ENCODE data around the gene FBF1. TPM values are rescaled to one million over a fixed set of nuclear protein-coding genes. Genes with fewer than 3 reads are reported as not detected.
"Not testable (repeated sequence)": the region's sequence is repeated elsewhere in the genome, so short reads cannot be mapped to it uniquely, and the experiment has no call there.

Gene FBF1
- polyA plus RNA-seq, 1 donor from 2014 or later = 13.5 TPM

DNA sequence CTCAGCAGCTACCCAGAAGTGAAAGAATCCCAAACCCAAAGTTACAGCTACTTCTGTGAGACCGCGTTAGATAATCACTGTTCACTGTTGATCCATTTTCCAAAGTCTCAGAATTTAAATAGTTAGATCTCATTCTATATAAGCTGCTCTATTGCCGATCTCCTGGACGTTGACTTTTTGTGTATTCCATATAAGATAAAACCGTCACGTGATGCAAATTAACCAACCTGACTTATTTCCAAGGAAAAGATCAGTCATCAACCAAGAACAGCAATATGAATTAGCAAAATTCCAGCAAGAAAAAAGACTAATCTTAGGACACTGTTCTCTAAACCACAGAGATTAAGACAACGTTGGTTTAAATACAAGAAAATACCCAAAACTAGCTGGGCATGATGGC, 29.8 kb upstream of the FBF1 start:
- H3K79me2 ChIP-seq (replicated peaks; ENCODE audit: insufficient read depth, low read length) = peaks cover 18% of the 10 kb centered on the region
- no peak for TF ChIP-seq TAF1 (IDR thresholded peaks at IDR 0.05; ENCODE audit: low read depth)
- no peak for TF ChIP-seq POLR2AphosphoS5 (IDR thresholded peaks at IDR 0.05)
- TF ChIP-seq EZH2 (IDR thresholded peaks at IDR 0.05; ENCODE audit: borderline replicate concordance, insufficient read depth, low read length, poor library complexity, severe bottlenecking) = no peak
- no peak for TF ChIP-seq SMC3 (conservative IDR thresholded peaks at IDR 0.05; ENCODE audit: poor library complexity)
- TF ChIP-seq EP300 (conservative IDR thresholded peaks at IDR 0.05; ENCODE audit: poor library complexity, severe bottlenecking) = no peak
- no peak for TF ChIP-seq MXI1 (conservative IDR thresholded peaks at IDR 0.05; ENCODE audit: poor library complexity, severe bottlenecking)
- H3K4me2 ChIP-seq (ENCODE audit: low read length) = no peak overlapping the region
- H2AFZ ChIP-seq (ENCODE audit: low read depth, low read length) = no peak overlapping the region
- H3K27ac ChIP-seq (ENCODE audit: low read length) = no peak overlapping the region
- H3K9me2 ChIP-seq (ENCODE audit: insufficient read depth, low read length) = no peaks in the 10 kb centered on the region
- H4K20me1 ChIP-seq (ENCODE audit: insufficient read depth) = no peaks in the 10 kb centered on the region
- no peaks in the 10 kb centered on the region for H3F3A ChIP-seq (ENCODE audit: insufficient read depth, low read length, poor library complexity, severe bottlenecking)
- H3K9ac ChIP-seq (ENCODE audit: low read length) = no peak overlapping the region
- H3K36me3 ChIP-seq (ENCODE audit: insufficient read depth, low read length) = peaks cover 5% of the 10 kb centered on the region
- H3K4me3 ChIP-seq (ENCODE audit: low read length) = no peak overlapping the region
- H3K27me3 ChIP-seq (ENCODE audit: insufficient read depth, low read depth, low read length) = no peaks in the 10 kb centered on the region
- H3K9me3 ChIP-seq (ENCODE audit: low read length) = no peaks in the 10 kb centered on the region

DNA sequence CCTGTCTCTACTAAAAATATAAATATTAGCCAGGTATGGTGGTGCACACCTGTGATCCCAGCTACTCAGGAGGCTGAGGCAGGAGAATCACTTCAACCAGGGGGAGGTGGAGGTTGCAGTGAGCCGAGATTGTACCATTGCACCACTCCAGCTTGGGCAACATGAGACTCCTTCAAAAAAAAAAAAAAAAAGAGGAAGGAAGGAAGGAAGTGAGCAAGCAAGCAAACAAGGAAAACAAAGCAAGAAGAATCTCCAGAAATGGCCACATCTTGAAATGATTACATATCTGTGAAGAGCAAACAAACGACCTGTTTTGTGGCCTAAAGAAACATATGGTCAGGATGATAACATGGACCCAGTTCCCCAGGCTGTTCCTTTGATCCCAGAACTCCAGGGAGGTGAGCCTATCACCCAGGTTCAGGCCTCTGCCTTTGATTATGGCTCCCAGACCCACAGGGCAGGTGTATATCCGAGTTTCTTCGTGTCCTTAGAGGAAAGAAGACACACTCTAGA, 29.2 kb upstream of the FBF1 start:
- no peaks in the 10 kb centered on the region for H3K9me3 ChIP-seq (ENCODE audit: low read length)
- no peak for TF ChIP-seq EP300 (conservative IDR thresholded peaks at IDR 0.05; ENCODE audit: poor library complexity, severe bottlenecking)
- no peak for TF ChIP-seq POLR2AphosphoS5 (IDR thresholded peaks at IDR 0.05)
- no peak for TF ChIP-seq SMC3 (conservative IDR thresholded peaks at IDR 0.05; ENCODE audit: poor library complexity)
- no peak for TF ChIP-seq RAD21 (conservative IDR thresholded peaks at IDR 0.05)
- TF ChIP-seq, protein P1, sequence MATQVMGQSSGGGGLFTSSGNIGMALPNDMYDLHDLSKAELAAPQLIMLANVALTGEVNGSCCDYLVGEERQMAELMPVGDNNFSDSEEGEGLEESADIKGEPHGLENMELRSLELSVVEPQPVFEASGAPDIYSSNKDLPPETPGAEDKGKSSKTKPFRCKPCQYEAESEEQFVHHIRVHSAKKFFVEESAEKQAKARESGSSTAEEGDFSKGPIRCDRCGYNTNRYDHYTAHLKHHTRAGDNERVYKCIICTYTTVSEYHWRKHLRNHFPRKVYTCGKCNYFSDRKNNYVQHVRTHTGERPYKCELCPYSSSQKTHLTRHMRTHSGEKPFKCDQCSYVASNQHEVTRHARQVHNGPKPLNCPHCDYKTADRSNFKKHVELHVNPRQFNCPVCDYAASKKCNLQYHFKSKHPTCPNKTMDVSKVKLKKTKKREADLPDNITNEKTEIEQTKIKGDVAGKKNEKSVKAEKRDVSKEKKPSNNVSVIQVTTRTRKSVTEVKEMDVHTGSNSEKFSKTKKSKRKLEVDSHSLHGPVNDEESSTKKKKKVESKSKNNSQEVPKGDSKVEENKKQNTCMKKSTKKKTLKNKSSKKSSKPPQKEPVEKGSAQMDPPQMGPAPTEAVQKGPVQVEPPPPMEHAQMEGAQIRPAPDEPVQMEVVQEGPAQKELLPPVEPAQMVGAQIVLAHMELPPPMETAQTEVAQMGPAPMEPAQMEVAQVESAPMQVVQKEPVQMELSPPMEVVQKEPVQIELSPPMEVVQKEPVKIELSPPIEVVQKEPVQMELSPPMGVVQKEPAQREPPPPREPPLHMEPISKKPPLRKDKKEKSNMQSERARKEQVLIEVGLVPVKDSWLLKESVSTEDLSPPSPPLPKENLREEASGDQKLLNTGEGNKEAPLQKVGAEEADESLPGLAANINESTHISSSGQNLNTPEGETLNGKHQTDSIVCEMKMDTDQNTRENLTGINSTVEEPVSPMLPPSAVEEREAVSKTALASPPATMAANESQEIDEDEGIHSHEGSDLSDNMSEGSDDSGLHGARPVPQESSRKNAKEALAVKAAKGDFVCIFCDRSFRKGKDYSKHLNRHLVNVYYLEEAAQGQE (IDR thresholded peaks at IDR 0.05; ENCODE audit: borderline replicate concordance) = no peak
- TF ChIP-seq EZH2 (IDR thresholded peaks at IDR 0.05; ENCODE audit: borderline replicate concordance, insufficient read depth, low read length, poor library complexity, severe bottlenecking) = no peak
- TF ChIP-seq MXI1 (conservative IDR thresholded peaks at IDR 0.05; ENCODE audit: poor library complexity, severe bottlenecking) = no peak
- TF ChIP-seq, protein P2, sequence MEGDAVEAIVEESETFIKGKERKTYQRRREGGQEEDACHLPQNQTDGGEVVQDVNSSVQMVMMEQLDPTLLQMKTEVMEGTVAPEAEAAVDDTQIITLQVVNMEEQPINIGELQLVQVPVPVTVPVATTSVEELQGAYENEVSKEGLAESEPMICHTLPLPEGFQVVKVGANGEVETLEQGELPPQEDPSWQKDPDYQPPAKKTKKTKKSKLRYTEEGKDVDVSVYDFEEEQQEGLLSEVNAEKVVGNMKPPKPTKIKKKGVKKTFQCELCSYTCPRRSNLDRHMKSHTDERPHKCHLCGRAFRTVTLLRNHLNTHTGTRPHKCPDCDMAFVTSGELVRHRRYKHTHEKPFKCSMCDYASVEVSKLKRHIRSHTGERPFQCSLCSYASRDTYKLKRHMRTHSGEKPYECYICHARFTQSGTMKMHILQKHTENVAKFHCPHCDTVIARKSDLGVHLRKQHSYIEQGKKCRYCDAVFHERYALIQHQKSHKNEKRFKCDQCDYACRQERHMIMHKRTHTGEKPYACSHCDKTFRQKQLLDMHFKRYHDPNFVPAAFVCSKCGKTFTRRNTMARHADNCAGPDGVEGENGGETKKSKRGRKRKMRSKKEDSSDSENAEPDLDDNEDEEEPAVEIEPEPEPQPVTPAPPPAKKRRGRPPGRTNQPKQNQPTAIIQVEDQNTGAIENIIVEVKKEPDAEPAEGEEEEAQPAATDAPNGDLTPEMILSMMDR (IDR thresholded peaks at IDR 0.05; ENCODE audit: poor library complexity, severe bottlenecking) = no peak
- no peak for TF ChIP-seq TAF1 (IDR thresholded peaks at IDR 0.05; ENCODE audit: low read depth)
- H3K27ac ChIP-seq (ENCODE audit: low read length) = no peak overlapping the region
- no peak overlapping the region for H2AFZ ChIP-seq (ENCODE audit: low read depth, low read length)
- no peak overlapping the region for H3K4me2 ChIP-seq (ENCODE audit: low read length)
- H3K9me2 ChIP-seq (ENCODE audit: insufficient read depth, low read length) = no peaks in the 10 kb centered on the region
- H3F3A ChIP-seq (ENCODE audit: insufficient read depth, low read length, poor library complexity, severe bottlenecking) = no peaks in the 10 kb centered on the region
- no peaks in the 10 kb centered on the region for H3K27me3 ChIP-seq (ENCODE audit: insufficient read depth, low read depth, low read length)
- H3K36me3 ChIP-seq (ENCODE audit: insufficient read depth, low read length) = peaks cover 5% of the 10 kb centered on the region
- no peak overlapping the region for H3K4me3 ChIP-seq (ENCODE audit: low read length)
- H3K79me2 ChIP-seq (replicated peaks; ENCODE audit: insufficient read depth, low read length) = peaks cover 12% of the 10 kb centered on the region
- H4K20me1 ChIP-seq (ENCODE audit: insufficient read depth) = no peaks in the 10 kb centered on the region
- no peak overlapping the region for H3K9ac ChIP-seq (ENCODE audit: low read length)

DNA sequence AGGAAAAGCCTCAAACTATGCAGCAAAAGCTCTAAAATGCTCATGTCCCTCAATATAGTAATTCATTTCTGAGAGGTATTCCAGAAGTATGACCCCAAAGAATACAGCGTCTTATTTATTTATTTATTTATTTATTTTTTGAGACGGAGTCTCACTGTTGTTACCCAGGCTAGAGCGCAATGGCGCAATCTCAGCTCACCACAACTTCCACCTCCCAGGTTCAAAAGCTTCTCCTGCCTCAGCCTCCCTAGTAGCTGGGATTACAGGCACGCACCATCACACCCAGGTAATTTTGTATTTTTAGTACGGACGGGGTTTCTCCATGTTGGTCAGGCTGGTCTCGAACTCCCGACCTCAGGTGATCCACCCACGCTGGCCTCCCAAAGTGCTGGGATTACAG, 28.2 kb upstream of the FBF1 start:
- not testable (repeated sequence) for H3K79me2 ChIP-seq (replicated peaks; ENCODE audit: insufficient read depth, low read length); H3K4me2 ChIP-seq (ENCODE audit: low read length); H3K27me3 ChIP-seq (ENCODE audit: insufficient read depth, low read depth, low read length); H3K9ac ChIP-seq (ENCODE audit: low read length); H3F3A ChIP-seq (ENCODE audit: insufficient read depth, low read length, poor library complexity, severe bottlenecking); H3K36me3 ChIP-seq (ENCODE audit: insufficient read depth, low read length); H4K20me1 ChIP-seq (ENCODE audit: insufficient read depth); H3K9me3 ChIP-seq (ENCODE audit: low read length); H3K4me3 ChIP-seq (ENCODE audit: low read length); H3K9me2 ChIP-seq (ENCODE audit: insufficient read depth, low read length); H3K27ac ChIP-seq (ENCODE audit: low read length); H2AFZ ChIP-seq (ENCODE audit: low read depth, low read length)
